Chondrocyte (in vitro differentiated cells): ENCODE measurements around the gene LRRC2. TPM values are rescaled to one million over a fixed set of nuclear protein-coding genes. Genes with fewer than 3 reads are reported as not detected.

ENCODE experiments used
- DNase-seq: peaks from one replicate; pipeline ENCODE4 v3.0.0; 2021; ENCODE audit warnings: mixed read lengths, low spot score
- H3K27ac Mint-ChIP-seq: one replicate; pipeline ENCODE4 v1.8.0; 2021; ENCODE audit warnings: mild to moderate bottlenecking, moderate library complexity, mixed read lengths; ENCODE audit not compliant: unreplicated experiment
- H3K27me3 Mint-ChIP-seq: 2 replicates; pipeline ENCODE4 v1.8.0; 2021; ENCODE audit warnings: low read depth, mixed read lengths
- H3K36me3 Mint-ChIP-seq: 2 replicates; pipeline ENCODE4 v1.8.0; 2021; ENCODE audit warnings: low read depth, mixed read lengths
- H3K4me1 Mint-ChIP-seq: 2 replicates; pipeline ENCODE4 v1.8.0; 2021; ENCODE audit warnings: low read depth, mild to moderate bottlenecking, mixed read lengths
- H3K4me3 Mint-ChIP-seq: one replicate; pipeline ENCODE4 v1.8.0; 2021; ENCODE audit warnings: mild to moderate bottlenecking, moderate library complexity, mixed read lengths; ENCODE audit not compliant: unreplicated experiment
- H3K9me3 Mint-ChIP-seq: 2 replicates; pipeline ENCODE4 v1.8.0; 2021; ENCODE audit warnings: low read depth, mixed read lengths
- CTCF ChIP-seq: fragments of 200-600 bp; sonication (generic); IDR thresholded peaks from 2 replicates; pipeline ENCODE4 v1.5.0; 2021; ENCODE audit warnings: antibody characterized with exemption, mild to moderate bottlenecking, moderate library complexity
- total RNA-seq: library from RNA; stranded (reverse); gene quantifications from 3 replicates; pipeline ENCODE4 v1.2.1, GENCODE V29; 2021

LRRC2 gene
- total RNA-seq, 1 donor from 2014 or later = 1.9 TPM

GRCh38 chr3:46544771-46545503 lies 21.2 kb downstream of the LRRC2 start:
- DNase-seq = no peak
- H3K36me3 Mint-ChIP-seq = no peaks in the 10 kb centered on the region
- H3K27ac Mint-ChIP-seq = no peak overlapping the region
- H3K27me3 Mint-ChIP-seq = no peaks in the 10 kb centered on the region
- no peaks in the 10 kb centered on the region for H3K9me3 Mint-ChIP-seq
- no peak overlapping the region for H3K4me3 Mint-ChIP-seq
- TF ChIP-seq CTCF = no peak
- H3K4me1 Mint-ChIP-seq = peaks cover 10% of the 10 kb centered on the region

GRCh38 chr3:46542801-46543201 lies 23.3 kb downstream of the LRRC2 start:
- DNase-seq = no peak
- Mint-ChIP-seq H3K4me1 (peaks cover 20% of the 10 kb centered on the region), H3K27ac (peak overlapping the region; percentile 38), H3K4me3 (no peak overlapping the region), H3K27me3 (no peaks in the 10 kb centered on the region), H3K36me3 (no peaks in the 10 kb centered on the region), H3K9me3 (no peaks in the 10 kb centered on the region)
- no peak for TF ChIP-seq CTCF

- TF ChIP-seq CTCF = no peak
- Mint-ChIP-seq H3K36me3 (no peaks in the 10 kb centered on the region), H3K9me3 (no peaks in the 10 kb centered on the region), H3K4me3 (no peak overlapping the region), H3K4me1 (peaks cover 20% of the 10 kb centered on the region), H3K27me3 (no peaks in the 10 kb centered on the region), H3K27ac (no peak overlapping the region)
- DNase-seq = no peak
Observed at GRCh38 chr3:46542344-46542743, 23.8 kb downstream of the LRRC2 start.

GRCh38 chr3:46541835-46542234 lies 24.3 kb downstream of the LRRC2 start:
- H3K9me3 Mint-ChIP-seq = no peaks in the 10 kb centered on the region
- H3K27me3 Mint-ChIP-seq = no peaks in the 10 kb centered on the region
- TF ChIP-seq CTCF = no peak
- H3K4me1 Mint-ChIP-seq = peaks cover 20% of the 10 kb centered on the region
- no peak overlapping the region for H3K4me3 Mint-ChIP-seq
- DNase-seq = no peak
- H3K36me3 Mint-ChIP-seq = no peaks in the 10 kb centered on the region
- H3K27ac Mint-ChIP-seq = no peak overlapping the region

- H3K4me1 Mint-ChIP-seq = peaks cover 20% of the 10 kb centered on the region
- no peak overlapping the region for H3K27ac Mint-ChIP-seq
- H3K9me3 Mint-ChIP-seq = no peaks in the 10 kb centered on the region
- H3K27me3 Mint-ChIP-seq = no peaks in the 10 kb centered on the region
- no peaks in the 10 kb centered on the region for H3K36me3 Mint-ChIP-seq
- H3K4me3 Mint-ChIP-seq = no peak overlapping the region
- TF ChIP-seq CTCF = no peak
- no peak for DNase-seq
Observed at GRCh38 chr3:46540550-46540949, 25.6 kb downstream of the LRRC2 start.
